Activated naive CD8-positive, alpha-beta T cell treated with anti-CD3 and anti-CD28 coated beads, Interleukin-2, amount 50 U/mL, for 16 hours (primary cell): Measurements from ENCODE around the gene MAD1L1.

Source experiments
- DNase-seq: peaks from one replicate; pipeline ENCODE4 v3.0.0-alpha.2; 2020; ENCODE audit warnings: low read depth, low spot score

MAD1L1 gene

GRCh38 chr7:1901431-1902210 is 331.1 kb downstream of the MAD1L1 start:
- no peak for DNase-seq

DNA sequence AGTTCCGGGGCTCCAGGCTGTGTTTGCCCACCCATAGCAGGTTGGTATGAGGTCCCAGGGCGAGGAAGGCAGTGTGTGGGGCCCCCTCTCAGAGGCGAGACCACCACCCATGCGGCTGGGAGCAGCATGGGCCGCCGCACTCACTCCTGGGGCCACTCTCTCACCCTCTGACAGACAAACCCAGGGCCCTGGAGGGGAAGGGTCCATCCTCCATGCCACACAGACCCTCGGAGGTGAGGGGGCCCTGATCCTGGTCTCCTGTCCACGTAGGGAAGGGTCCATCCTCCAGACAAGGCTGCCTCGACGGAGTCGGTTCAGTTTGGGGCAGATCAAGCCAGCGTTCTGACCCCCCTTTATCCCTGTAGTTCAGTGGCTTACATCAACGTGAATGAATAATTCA is 331.9 kb downstream of the MAD1L1 start:
- DNase-seq: no peak

- no peak for DNase-seq
These were observed 332.6 kb downstream of the MAD1L1 start for GRCh38 chr7:1899951-1900762.

- no peak for DNase-seq
These were observed 333.5 kb downstream of the MAD1L1 start for GRCh38 chr7:1899196-1899595.

GRCh38 chr7:1898628-1899185 is 334.0 kb downstream of the MAD1L1 start:
- no peak for DNase-seq

- DNase-seq: no peak
These were observed 334.7 kb downstream of the MAD1L1 start for GRCh38 chr7:1897861-1898627.

DNA sequence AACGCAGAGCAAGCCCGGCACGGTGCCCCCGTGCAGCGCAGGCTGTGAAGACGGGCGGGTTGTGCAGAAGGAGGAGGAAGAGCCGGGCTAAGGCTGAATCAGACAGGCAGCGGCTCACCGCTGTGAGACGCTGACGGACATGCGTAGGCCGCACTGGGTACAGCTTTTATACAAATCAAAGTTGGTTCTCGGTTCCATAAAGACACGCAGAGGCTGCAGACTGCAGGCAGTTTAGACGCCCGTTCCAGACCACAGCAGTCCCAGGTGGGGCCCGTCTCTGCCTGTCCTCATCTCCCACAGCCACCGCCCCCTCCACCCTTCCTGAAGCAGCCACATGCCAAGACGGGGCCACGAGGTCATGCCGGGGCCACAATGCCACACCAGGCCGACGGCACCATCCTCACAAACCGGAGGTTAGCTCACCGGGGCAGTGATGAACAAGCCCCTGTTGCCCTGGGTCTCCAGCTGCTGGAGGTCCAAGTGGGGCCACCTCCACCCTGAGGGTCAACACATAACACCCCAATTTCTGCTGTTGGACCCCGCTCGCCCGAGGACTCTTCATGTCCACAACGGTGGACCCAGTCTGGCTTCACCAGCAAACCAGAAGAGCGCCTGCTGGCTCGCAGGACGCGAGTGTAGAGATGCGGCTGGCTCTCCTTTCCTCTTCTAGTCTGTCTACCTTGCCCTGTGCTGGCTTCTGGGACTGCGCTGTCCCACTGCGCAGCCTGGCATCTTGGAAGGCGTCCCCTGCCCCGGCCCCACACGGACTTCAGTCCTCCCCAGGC is 335.5 kb downstream of the MAD1L1 start:
- no peak for DNase-seq

DNA sequence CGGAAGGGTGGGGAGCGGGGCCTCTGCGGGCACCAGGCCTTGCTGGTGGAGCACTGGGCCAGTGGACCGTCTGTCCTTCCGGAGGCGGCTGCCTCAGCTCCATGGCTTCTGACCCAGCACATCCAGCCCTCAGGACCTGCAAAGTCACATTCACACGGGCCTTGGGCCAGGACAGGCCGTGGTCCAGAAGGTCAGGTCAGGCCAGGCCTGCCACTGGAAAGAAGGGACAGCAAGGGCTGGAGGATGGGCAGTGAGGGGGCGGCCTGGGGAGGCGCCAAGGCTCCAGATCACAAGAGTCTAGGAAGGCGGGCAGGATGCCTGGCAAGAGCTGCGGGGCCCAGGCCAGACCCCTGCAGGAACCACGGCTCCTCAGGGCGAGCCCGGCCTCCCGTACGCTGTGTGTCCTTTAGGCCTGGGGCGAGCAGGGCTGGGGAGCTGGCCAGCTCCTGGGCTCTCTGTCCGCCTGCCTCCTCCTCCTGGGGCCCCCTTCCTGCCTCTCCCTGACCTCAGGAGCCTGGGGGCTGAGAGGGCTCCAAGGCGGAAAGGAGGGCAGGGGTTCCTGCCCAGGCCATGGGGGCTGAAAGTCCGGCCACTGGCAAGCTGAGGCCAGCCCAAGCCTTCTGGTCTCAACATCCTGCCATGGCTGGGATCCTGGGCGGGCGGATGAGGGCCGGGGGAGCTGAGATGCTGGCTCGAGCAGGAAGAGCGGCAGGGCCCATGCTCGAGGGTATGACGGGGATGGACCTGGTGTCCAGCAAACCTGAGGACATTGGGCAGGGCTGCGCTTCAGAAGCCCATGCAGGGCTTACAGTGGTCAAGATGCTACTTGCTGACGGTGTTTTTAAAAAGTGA is 336.9 kb downstream of the MAD1L1 start:
- DNase-seq: no peak

- DNase-seq: no peak
These were observed 337.7 kb downstream of the MAD1L1 start for GRCh38 chr7:1894906-1895663.

DNA sequence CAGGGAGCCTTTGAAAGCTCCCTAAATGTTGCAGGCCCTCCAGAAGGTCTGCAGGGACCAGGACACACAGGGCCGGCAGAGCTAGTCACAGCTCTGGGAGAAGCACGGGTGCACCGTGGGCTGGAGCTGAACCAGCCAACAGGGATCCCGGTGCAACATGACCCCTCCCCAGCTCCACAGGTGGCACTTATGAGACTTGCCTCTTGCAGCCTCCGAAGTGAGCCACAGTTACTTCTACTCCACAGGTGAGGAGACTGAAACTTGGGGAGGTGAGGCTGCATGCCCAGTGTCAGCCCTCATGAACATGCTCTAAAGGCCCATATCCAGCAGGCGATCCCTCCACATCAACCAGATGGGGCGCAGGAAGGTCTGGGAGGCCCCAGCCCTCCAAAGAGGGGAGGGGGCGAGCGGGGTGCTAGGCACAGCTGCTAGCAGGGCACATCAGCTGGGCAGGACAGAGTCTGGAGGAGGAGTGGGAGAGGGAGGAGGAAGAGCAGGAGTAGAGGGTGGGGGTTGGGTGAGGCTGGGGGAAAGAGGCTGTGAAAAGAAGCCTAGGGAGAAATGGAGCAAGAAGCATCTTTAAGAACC is 338.3 kb downstream of the MAD1L1 start:
- DNase-seq: no peak

DNA sequence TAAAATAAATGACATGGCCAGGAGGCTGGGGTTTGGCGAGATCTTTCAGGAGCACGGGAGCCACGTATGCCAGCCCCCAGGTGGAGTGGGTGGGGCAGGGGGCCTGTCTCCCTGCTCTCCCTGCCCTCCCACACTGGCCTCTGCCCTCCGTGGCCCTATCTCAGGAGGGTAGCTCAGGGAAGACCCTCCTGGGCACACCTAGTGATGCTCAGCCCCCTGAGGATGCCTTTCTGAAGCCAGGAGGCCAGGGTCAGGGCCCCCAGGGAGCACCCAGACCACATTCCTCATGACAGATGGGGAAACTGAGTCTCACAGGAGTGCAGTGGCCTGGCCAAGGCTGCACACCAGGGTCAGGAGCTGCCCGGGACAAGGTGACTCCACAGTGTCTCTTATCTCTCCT is 339.3 kb downstream of the MAD1L1 start:
- no peak for DNase-seq

- no peak for DNase-seq
These were observed 339.7 kb downstream of the MAD1L1 start for GRCh38 chr7:1893036-1893435.

GRCh38 chr7:1892011-1892965 is 340.5 kb downstream of the MAD1L1 start:
- no peak for DNase-seq

DNA sequence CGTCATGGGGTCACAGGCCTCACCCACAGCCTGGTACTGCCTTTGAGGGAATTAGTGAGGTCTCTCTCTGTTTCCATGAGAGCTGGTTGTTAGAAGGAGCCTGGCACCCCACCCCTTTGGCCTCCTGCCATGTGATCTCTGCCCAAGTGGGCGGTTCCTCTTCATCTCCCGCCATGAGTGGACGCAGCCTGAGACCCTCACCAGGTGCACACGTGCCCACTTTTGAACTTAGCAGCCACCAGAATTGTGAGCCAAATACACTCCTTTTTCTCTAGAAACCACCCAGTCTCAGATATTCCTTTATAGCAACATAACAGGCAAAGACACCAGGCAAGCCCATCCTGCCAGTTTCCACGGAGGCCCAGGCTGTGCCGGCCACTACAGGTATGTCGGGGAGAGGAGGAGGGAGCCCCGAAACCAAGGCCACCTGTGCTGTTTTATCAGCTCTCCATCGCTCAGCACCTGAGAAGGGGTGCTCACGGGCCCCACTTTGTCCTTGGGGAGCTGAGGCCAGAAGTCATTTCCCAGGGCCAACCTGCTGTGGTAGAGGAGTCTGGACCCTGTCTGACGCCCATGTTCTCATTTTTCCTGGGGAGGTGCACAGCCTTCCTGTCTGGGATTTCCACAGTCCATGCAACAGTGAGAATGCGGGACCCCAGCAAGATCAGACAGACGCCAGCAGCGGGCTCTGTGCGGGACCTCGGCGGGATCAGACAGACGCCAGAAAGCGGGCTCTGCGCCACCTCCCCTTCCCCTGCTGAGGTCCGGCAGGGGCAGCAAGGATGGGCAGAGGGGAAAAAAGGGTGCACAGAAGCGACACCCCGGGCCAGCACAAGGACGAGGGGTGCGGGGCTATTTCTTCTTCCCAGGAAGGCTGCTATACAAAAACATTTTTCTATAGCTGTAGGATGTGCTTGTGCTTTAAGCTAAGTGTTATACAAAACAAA is 342.2 kb downstream of the MAD1L1 start:
- no peak for DNase-seq

- no peak for DNase-seq
These were observed 343.1 kb downstream of the MAD1L1 start for GRCh38 chr7:1889556-1890181.

DNA sequence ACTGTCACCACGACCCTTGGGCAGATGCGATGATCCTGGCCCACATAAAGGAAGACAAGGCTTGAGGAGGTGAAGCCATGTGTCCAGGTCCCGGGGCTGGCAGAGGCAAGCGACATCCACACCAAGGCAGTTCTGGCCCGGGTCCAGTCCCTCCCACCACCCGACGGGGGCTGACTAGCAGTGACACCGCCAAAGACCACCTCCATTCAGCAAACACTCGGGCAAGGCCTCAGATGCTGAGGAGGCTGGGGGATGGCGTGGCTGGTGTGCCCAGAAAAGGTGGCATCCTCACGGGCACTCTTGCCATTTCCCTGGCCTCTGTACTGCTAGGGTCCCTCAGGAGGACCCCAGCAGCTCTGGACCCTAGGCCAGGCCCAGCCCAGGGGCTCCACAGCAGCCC is 343.7 kb downstream of the MAD1L1 start:
- no peak for DNase-seq
